Endothelial cell of umbilical vein (primary cell): ENCODE data around the gene ASIC4. TPM values are rescaled to one million over a fixed set of nuclear protein-coding genes. Genes with fewer than 3 reads are reported as not detected.

ENCODE experiments used
- BruUV-seq: library from RNA; stranded (reverse); fragments of 400-500 nt; replicated peaks from 2 replicates; lab custom pipeline; 2021; lab: Mats Ljungman, UMichigan
- CTCF ChIA-PET: fragments of 300-600, 350-600 bp; sonication (Branson Sonifier 250); formaldehyde crosslinking; loops from one replicate; lab custom pipeline; 2021; ENCODE audit warnings: antibody characterized with exemption, inconsistent platforms; lab: Charles Lee
- POLR2A ChIA-PET: fragments of 300-600, 350-600 bp; sonication (Branson Sonifier 250); formaldehyde crosslinking; loops from one replicate; lab custom pipeline; 2021; ENCODE audit warnings: antibody characterized with exemption, inconsistent platforms; lab: Charles Lee
- DNase-seq: peaks from one replicate; pipeline ENCODE4 v3.0.0-alpha.2; 2011; ENCODE audit warnings: low read depth, low spot score
- FAIRE-seq: peaks from 2 replicates; lab custom pipeline; 2011; peaks lifted over from hg19 to GRCh38; lab: Jason Lieb, UNC
- H2AFZ ChIP-seq: 2 replicates; pipeline ENCODE4 v1.6.0; 2012; ENCODE audit warnings: low read depth, low read length, control low read depth, inconsistent platforms
- H3K27ac ChIP-seq: 2 replicates; pipeline ENCODE4 v1.5.1; 2011; ENCODE audit warnings: low read depth, mild to moderate bottlenecking, control low read depth, low read length, moderate library complexity; ENCODE audit not compliant: insufficient read depth
- H3K27me3 ChIP-seq, 2 experiments: 2 replicates each; pipeline versions ENCODE4 v1.6.0 to v1.6.1; 2011; ENCODE audit warnings: low read length in 2 of 2, mixed read lengths in 1 of 2; ENCODE audit not compliant: control insufficient read depth in 2 of 2, insufficient read depth in 2 of 2
- H3K36me3 ChIP-seq, 2 experiments: 2 replicates in 1 of 2; 3 replicates in 1 of 2; pipeline ENCODE4 v1.5.1; 2011; ENCODE audit warnings: low read length in 2 of 2, mild to moderate bottlenecking in 1 of 2, moderate library complexity in 1 of 2; ENCODE audit not compliant: control insufficient read depth in 2 of 2, insufficient read depth in 2 of 2; ENCODE audit errors: extremely low read depth in 1 of 2
- H3K4me1 ChIP-seq: 3 replicates; pipeline ENCODE4 v1.5.1; 2011; ENCODE audit warnings: mild to moderate bottlenecking, low read length; ENCODE audit not compliant: control insufficient read depth, insufficient read depth; ENCODE audit errors: extremely low read depth
- H3K4me2 ChIP-seq: 2 replicates; pipeline ENCODE4 v1.6.1; 2011; ENCODE audit warnings: low read length, control low read depth, mixed read lengths; ENCODE audit not compliant: insufficient read depth
- H3K4me3 ChIP-seq, 3 experiments: fragments of 200-600 bp in 1 of 3; sonication (generic), shearing (Covaris generic) in 1 of 3; replicated peaks in 1 of 3; 2 replicates each; pipeline ENCODE4 v1.5.1; 2011 to 2016; ENCODE audit warnings: control low read depth in 3 of 3, low read length in 3 of 3, mild to moderate bottlenecking in 2 of 3, inconsistent platforms in 1 of 3, low read depth in 1 of 3, moderate library complexity in 1 of 3; ENCODE audit not compliant: insufficient read depth in 1 of 3
- H3K79me2 ChIP-seq: 2 replicates; pipeline ENCODE4 v1.6.0; 2012; ENCODE audit warnings: low read length, inconsistent platforms; ENCODE audit not compliant: control insufficient read depth, insufficient read depth
- H3K9ac ChIP-seq: replicated peaks from 2 replicates; pipeline ENCODE3; 2011; ENCODE audit warnings: low read length, control low read depth; ENCODE audit not compliant: insufficient read depth; ENCODE audit errors: extremely low read depth
- H3K9me1 ChIP-seq: replicated peaks from 3 replicates; pipeline ENCODE4 v1.6.0; 2011; ENCODE audit warnings: mild to moderate bottlenecking, low read length; ENCODE audit not compliant: control insufficient read depth, insufficient read depth; ENCODE audit errors: extremely low read depth
- H3K9me3 ChIP-seq: replicated peaks from 2 replicates; pipeline ENCODE4 v1.5.1; 2012; ENCODE audit warnings: low read length, inconsistent platforms; ENCODE audit not compliant: control insufficient read depth, insufficient read depth
- H4K20me1 ChIP-seq: replicated peaks from 2 replicates; pipeline ENCODE3; 2011; ENCODE audit warnings: mild to moderate bottlenecking, low read length; ENCODE audit not compliant: control insufficient read depth, insufficient read depth; ENCODE audit errors: extremely low read depth
- EZH2 ChIP-seq: IDR thresholded peaks from 2 replicates; pipeline ENCODE4 v1.6.1; 2012; ENCODE audit warnings: borderline replicate concordance, low read depth, mild to moderate bottlenecking, moderate library complexity, low read length, inconsistent platforms; ENCODE audit not compliant: severe bottlenecking
- FOS ChIP-seq: IDR thresholded peaks from 2 replicates; pipeline ENCODE4 v1.6.1; 2011; ENCODE audit warnings: mild to moderate bottlenecking, low read length, moderate library complexity, borderline replicate concordance; ENCODE audit not compliant: insufficient read depth
- GATA2 ChIP-seq: IDR thresholded peaks from 2 replicates; pipeline ENCODE4 v1.7.0; 2011; ENCODE audit warnings: low read depth, mild to moderate bottlenecking, moderate library complexity, mixed read lengths, low read length; ENCODE audit not compliant: insufficient read length, insufficient read depth
- JUN ChIP-seq: IDR thresholded peaks from 2 replicates; pipeline ENCODE4 v1.6.1; 2011; ENCODE audit warnings: borderline replicate concordance, low read depth; ENCODE audit not compliant: insufficient read length, insufficient read depth
- MAX ChIP-seq: IDR thresholded peaks from 2 replicates; pipeline ENCODE4 v1.6.1; 2011; ENCODE audit not compliant: insufficient read depth, insufficient read length
- MYC ChIP-seq: IDR thresholded peaks from one replicate; pipeline ENCODE4 v1.6.1; 2011; ENCODE audit warnings: mild to moderate bottlenecking, low read depth, low read length
- POLR2A ChIP-seq: IDR thresholded peaks from 2 replicates; pipeline ENCODE4 v1.6.1; 2012; ENCODE audit warnings: low read depth, mild to moderate bottlenecking, control low read depth, low read length
- POLR2AphosphoS5 ChIP-seq: IDR thresholded peaks from 2 replicates; pipeline ENCODE4 v1.6.1; 2012; ENCODE audit warnings: low read depth, mild to moderate bottlenecking, control low read depth, low read length, moderate library complexity; ENCODE audit not compliant: insufficient read depth
- dilution Hi-C: fragments of 300-500 bp; cut with MboI; formaldehyde crosslinking; loops from one replicate; pipeline ENCODE4 v1.15.0; 2019; ENCODE audit warnings: low sequenced_read_pairs; ENCODE audit not compliant: extremely low pct_ligation_motif_present
- intact Hi-C: fragments of 100-400 bp; cut with micrococcal nuclease; formaldehyde crosslinking; loops from one replicate; pipeline ENCODE4 v1.10.0; 2022
- polyA plus RNA-seq, 4 experiments: library from polyadenylated mRNA; depleted of rRNA in 3 of 4; stranded (reverse) in 3 of 4; unstranded in 1 of 4; fragments of >200 nt; gene quantifications; 2 replicates each; pipeline versions ENCODE4 v1.2.1 to v1.2.3, GENCODE V29; 2011 to 2012; ENCODE audit warnings: missing spikeins in 1 of 4
- total RNA-seq: library from RNA; stranded (reverse); gene quantifications from 2 replicates; pipeline ENCODE4 v1.2.3, GENCODE V29; 2021
- TF ChIP-seq, protein P1 (sequence below), 2 donors: IDR thresholded peaks; 1 replicate in 1 of 2; 2 replicates in 1 of 2; pipeline ENCODE4 v1.5.1; 2011; ENCODE audit warnings: low read length in 2 of 2, mild to moderate bottlenecking in 2 of 2, moderate library complexity in 2 of 2, control low read depth in 1 of 2, inconsistent platforms in 1 of 2, low read depth in 1 of 2; ENCODE audit not compliant: insufficient read depth in 1 of 2; ENCODE audit errors: extremely low read depth in 1 of 2

Gene ASIC4
- total and polyA plus RNA-seq, 2 donors (not counting 3 experiments of a cell fraction or from before 2014, with no cell fraction given): not detected

DNA sequence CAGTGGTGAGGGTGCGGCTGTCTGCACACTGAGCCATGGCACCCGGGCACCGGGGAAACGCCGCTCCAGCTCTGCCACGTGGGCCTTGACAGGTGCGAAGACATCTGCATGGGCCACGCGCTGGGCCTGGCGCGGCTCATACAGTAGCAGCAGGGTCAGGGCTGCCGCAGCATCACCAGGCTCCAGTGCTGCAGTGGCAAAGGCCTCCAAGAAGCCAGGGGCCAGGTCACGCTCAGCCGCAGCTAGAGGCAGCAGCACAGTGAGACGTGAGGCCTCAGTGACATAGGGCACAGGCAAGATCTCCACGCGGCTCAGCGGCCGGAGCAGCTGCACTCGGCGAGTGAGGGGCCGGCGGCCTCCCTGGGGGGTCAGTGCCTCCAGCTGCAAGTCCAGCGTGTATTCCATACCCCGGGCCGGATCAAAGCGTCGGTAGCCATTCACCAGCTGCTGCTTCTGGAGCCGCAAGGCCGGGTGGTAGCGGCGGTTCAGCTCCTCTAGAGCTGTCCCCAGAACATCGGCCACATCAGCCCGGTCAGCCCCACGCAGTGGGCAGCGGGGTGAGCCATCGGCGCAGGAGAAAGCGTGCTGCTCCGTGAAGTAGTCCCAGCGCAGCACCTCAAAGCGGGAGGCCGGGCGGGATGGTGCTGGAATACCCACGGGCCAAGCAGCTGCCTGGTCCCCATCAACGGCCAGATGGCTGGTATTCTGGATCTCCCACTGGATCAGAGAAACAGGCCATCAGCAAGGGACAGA lies 25.8 kb downstream of the ASIC4 start:
- no peaks in the 10 kb centered on the region for H3K79me2 ChIP-seq
- no TSS peak for BruUV-seq
- no peak overlapping the region for H3K4me3 ChIP-seq
- POLR2A ChIA-PET: no interaction called here
- H3K27ac ChIP-seq: no peak overlapping the region
- H3K27me3 ChIP-seq: peaks cover 20 to 22% of the 10 kb centered on the region in 2 experiments
- peaks cover 7% of the 10 kb centered on the region for H3K4me1 ChIP-seq
- H3K9me1 ChIP-seq: no peaks in the 10 kb centered on the region
- H2AFZ ChIP-seq: no peak overlapping the region
- DNase-seq (no peak), FAIRE-seq (no peak)
- TF ChIP-seq POLR2A (no peak), MAX (no peak), JUN (no peak), GATA2 (no peak)
- intact Hi-C loops: no loop called here
- dilution Hi-C loops: no loop called here
- H4K20me1 ChIP-seq: no peaks in the 10 kb centered on the region
- H3K9ac ChIP-seq: no peak overlapping the region
- no peak overlapping the region for H3K4me2 ChIP-seq
- no peaks in the 10 kb centered on the region for H3K36me3 ChIP-seq
- no peaks in the 10 kb centered on the region for H3K9me3 ChIP-seq
- CTCF ChIA-PET: interaction anchor here (1.0 to 4.9 kb wide), 20 partner anchors 9 to 149 kb away, joined by 3 to 47 read pairs (median 5); partner anchors contain the start of gene STK11IP

- Histone ChIP-seq H3K27me3 (peaks cover 25% of the 10 kb centered on the region in 2 experiments), H2AFZ (no peak overlapping the region), H3K27ac (no peak overlapping the region), H4K20me1 (no peaks in the 10 kb centered on the region), H3K4me1 (peaks cover 7% of the 10 kb centered on the region), H3K9ac (no peak overlapping the region), H3K4me2 (no peak overlapping the region), H3K9me1 (no peaks in the 10 kb centered on the region), H3K9me3 (no peaks in the 10 kb centered on the region), H3K36me3 (no peaks in the 10 kb centered on the region), H3K79me2 (no peaks in the 10 kb centered on the region), H3K4me3 (no peak overlapping the region)
- no TSS peak for BruUV-seq
- ChIA-PET CTCF (interaction anchor here (0.6 to 4.9 kb wide), 25 partner anchors 8 to 148 kb away, joined by 3 to 47 read pairs (median 4); partner anchors contain the start of gene STK11IP), POLR2A (no interaction called here)
- TF ChIP-seq MAX: no peak
- no peak for TF ChIP-seq MYC
- TF ChIP-seq POLR2A: no peak
- TF ChIP-seq, protein P1, sequence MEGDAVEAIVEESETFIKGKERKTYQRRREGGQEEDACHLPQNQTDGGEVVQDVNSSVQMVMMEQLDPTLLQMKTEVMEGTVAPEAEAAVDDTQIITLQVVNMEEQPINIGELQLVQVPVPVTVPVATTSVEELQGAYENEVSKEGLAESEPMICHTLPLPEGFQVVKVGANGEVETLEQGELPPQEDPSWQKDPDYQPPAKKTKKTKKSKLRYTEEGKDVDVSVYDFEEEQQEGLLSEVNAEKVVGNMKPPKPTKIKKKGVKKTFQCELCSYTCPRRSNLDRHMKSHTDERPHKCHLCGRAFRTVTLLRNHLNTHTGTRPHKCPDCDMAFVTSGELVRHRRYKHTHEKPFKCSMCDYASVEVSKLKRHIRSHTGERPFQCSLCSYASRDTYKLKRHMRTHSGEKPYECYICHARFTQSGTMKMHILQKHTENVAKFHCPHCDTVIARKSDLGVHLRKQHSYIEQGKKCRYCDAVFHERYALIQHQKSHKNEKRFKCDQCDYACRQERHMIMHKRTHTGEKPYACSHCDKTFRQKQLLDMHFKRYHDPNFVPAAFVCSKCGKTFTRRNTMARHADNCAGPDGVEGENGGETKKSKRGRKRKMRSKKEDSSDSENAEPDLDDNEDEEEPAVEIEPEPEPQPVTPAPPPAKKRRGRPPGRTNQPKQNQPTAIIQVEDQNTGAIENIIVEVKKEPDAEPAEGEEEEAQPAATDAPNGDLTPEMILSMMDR (IDR thresholded peaks at IDR 0.05; ENCODE audit: extremely low read depth in 1 of 2, insufficient read depth in 1 of 2, low read depth in 1 of 2, low read length in 2 of 2): no peak
- TF ChIP-seq POLR2AphosphoS5: no peak
- TF ChIP-seq GATA2: no peak
- no peak for TF ChIP-seq JUN
- no peak for TF ChIP-seq EZH2
- no peak for TF ChIP-seq FOS
- dilution Hi-C loops (no loop called here), intact Hi-C loops (loop anchor here (1.0 kb wide), 2 partner anchors 101 to 148 kb away; no protein-coding TSS in a partner anchor)
- DNase-seq (no peak), FAIRE-seq (no peak)
These were observed 26.7 kb downstream of the ASIC4 start for GRCh38 chr2:219540784-219541504.
